Left ventricle myocardium inferior (tissue), 1 donor: Measurements from ENCODE around the gene CENPN. TPM values are rescaled to one million over a fixed set of nuclear protein-coding genes. Genes with fewer than 3 reads are reported as not detected.

Experiments used
- DNase-seq: peaks from one replicate; pipeline ENCODE4 v3.0.0-alpha.2; 2020
- H3K27ac ChIP-seq: fragments of 200-600 bp; replicated peaks from 2 replicates; pipeline ENCODE4 v1.8.0; 2021
- H3K27me3 ChIP-seq: fragments of 200-600 bp; 2 replicates; pipeline ENCODE4 v1.8.0; 2021; ENCODE audit warnings: low read depth
- H3K36me3 ChIP-seq: fragments of 200-600 bp; 2 replicates; pipeline ENCODE4 v1.8.0; 2021
- H3K4me1 ChIP-seq: fragments of 200-600 bp; 2 replicates; pipeline ENCODE4 v1.8.0; 2021
- H3K4me3 ChIP-seq: fragments of 200-600 bp; 2 replicates; pipeline ENCODE4 v1.8.0; 2021; ENCODE audit warnings: mild to moderate bottlenecking, moderate library complexity
- H3K9me3 ChIP-seq: fragments of 200-600 bp; replicated peaks from 2 replicates; pipeline ENCODE4 v1.8.0; 2021
- intact Hi-C: fragments of 100-400 bp; cut with micrococcal nuclease; formaldehyde crosslinking; loops from one replicate; pipeline ENCODE4 v1.11.0; 2022
- total RNA-seq: library from RNA; stranded (reverse); fragmentation: NEBNext Ultra II Directional; extraction: Animal tissue kit (Norgen Biotek cat#: 25700); gene quantifications from one replicate; pipeline ENCODE4 v1.2.1, GENCODE V29; 2021
- TF ChIP-seq, protein P1 (sequence below): fragments of 200-600 bp; IDR thresholded peaks from 2 replicates; pipeline ENCODE4 v1.8.0; 2021; ENCODE audit warnings: antibody characterized with exemption, mild to moderate bottlenecking, borderline replicate concordance
- donor health status: DM: no; HTN: yes; CAD: no; lungs with severe emphysema.

CENPN gene
- total RNA-seq, 1 donor from 2014 or later = 7.9 TPM

GRCh38 chr16:81080233-81080632 is 73.2 kb downstream of the CENPN start:
- H3K27me3 ChIP-seq = no peaks in the 10 kb centered on the region
- TF ChIP-seq, protein P1, sequence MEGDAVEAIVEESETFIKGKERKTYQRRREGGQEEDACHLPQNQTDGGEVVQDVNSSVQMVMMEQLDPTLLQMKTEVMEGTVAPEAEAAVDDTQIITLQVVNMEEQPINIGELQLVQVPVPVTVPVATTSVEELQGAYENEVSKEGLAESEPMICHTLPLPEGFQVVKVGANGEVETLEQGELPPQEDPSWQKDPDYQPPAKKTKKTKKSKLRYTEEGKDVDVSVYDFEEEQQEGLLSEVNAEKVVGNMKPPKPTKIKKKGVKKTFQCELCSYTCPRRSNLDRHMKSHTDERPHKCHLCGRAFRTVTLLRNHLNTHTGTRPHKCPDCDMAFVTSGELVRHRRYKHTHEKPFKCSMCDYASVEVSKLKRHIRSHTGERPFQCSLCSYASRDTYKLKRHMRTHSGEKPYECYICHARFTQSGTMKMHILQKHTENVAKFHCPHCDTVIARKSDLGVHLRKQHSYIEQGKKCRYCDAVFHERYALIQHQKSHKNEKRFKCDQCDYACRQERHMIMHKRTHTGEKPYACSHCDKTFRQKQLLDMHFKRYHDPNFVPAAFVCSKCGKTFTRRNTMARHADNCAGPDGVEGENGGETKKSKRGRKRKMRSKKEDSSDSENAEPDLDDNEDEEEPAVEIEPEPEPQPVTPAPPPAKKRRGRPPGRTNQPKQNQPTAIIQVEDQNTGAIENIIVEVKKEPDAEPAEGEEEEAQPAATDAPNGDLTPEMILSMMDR = no peak
- no peak overlapping the region for H3K4me3 ChIP-seq
- intact Hi-C loops = no loop called here
- DNase-seq = no peak
- H3K36me3 ChIP-seq = peaks cover 11% of the 10 kb centered on the region
- no peak overlapping the region for H3K27ac ChIP-seq
- peaks cover 18% of the 10 kb centered on the region for H3K4me1 ChIP-seq
- no peaks in the 10 kb centered on the region for H3K9me3 ChIP-seq

GRCh38 chr16:81081014-81081413 is 74.0 kb downstream of the CENPN start:
- intact Hi-C loops = no loop called here
- H3K4me3 ChIP-seq = no peak overlapping the region
- H3K4me1 ChIP-seq = peaks cover 18% of the 10 kb centered on the region
- no peak for DNase-seq
- H3K27me3 ChIP-seq = no peaks in the 10 kb centered on the region
- H3K9me3 ChIP-seq = no peaks in the 10 kb centered on the region
- peaks cover 11% of the 10 kb centered on the region for H3K36me3 ChIP-seq
- no peak overlapping the region for H3K27ac ChIP-seq
- TF ChIP-seq, protein P1 = no peak

Other genes with a start within 250 kb of the CENPN start
- 3.2 TPM for gene CDYL2, start 202.6 kb upstream of the CENPN start, total RNA-seq
- gene CMC2, start 329 bp upstream of the CENPN start, total RNA-seq = 136 TPM
- gene ATMIN, start 28.6 kb downstream of the CENPN start, total RNA-seq = 22.0 TPM
- 0.88 TPM for gene C16orf46, start 70.0 kb downstream of the CENPN start, total RNA-seq
- gene GCSH, start 89.2 kb downstream of the CENPN start, total RNA-seq = 47.5 TPM
- not detected for gene BCO1, start 231.5 kb downstream of the CENPN start, total RNA-seq